Naive thymus-derived CD4-positive, alpha-beta T cell (primary cell): Measurements from ENCODE around the gene ERI3. TPM values are rescaled to one million over a fixed set of nuclear protein-coding genes. Genes with fewer than 3 reads are reported as not detected.

Experiments
- ATAC-seq: fragments of 150-1000 bp; cut with Tn5 transposase; 2 replicates; pipeline ENCODE4 v1.10.0; 2021; ENCODE audit warnings: mild to moderate bottlenecking, moderate library complexity
- CTCF ChIA-PET: fragments of 350-600 bp; sonication (Branson Sonifier 250); formaldehyde crosslinking; loops from one replicate; lab custom pipeline; 2021; ENCODE audit warnings: antibody characterized with exemption; lab: Charles Lee
- POLR2A ChIA-PET: fragments of 350-600 bp; sonication (Branson Sonifier 250); formaldehyde crosslinking; loops from one replicate; lab custom pipeline; 2021; ENCODE audit warnings: antibody characterized with exemption, inconsistent platforms; lab: Charles Lee
- DNase-seq, 9 donors: peaks; one replicate each; pipeline versions ENCODE4 v3.0.0 to v3.0.0-alpha.2; 2020 to 2022; ENCODE audit warnings: mixed read lengths in 1 of 9
- H3K27ac ChIP-seq: one replicate; pipeline ENCODE4 v1.7.0; 2013; ENCODE audit warnings: mild to moderate bottlenecking, low read depth, low read length, moderate library complexity
- H3K27me3 ChIP-seq, 2 donors: one replicate each; pipeline ENCODE4 v1.7.0; 2013; ENCODE audit warnings: low read length in 2 of 2, mild to moderate bottlenecking in 2 of 2, moderate library complexity in 2 of 2; ENCODE audit not compliant: control insufficient read depth in 2 of 2, insufficient read depth in 2 of 2
- H3K36me3 ChIP-seq, 3 experiments: 1 replicate in 2 of 3; 2 replicates in 1 of 3; pipeline ENCODE4 v1.7.0; 2013; ENCODE audit warnings: low read length in 3 of 3, mild to moderate bottlenecking in 3 of 3, moderate library complexity in 1 of 3; ENCODE audit not compliant: insufficient read depth in 3 of 3, control insufficient read depth in 2 of 3
- H3K4me1 ChIP-seq, 2 donors: one replicate each; pipeline ENCODE4 v1.7.0; 2013; ENCODE audit warnings: low read length in 2 of 2, mild to moderate bottlenecking in 2 of 2, moderate library complexity in 1 of 2; ENCODE audit not compliant: control insufficient read depth in 2 of 2, insufficient read depth in 2 of 2
- H3K4me3 ChIP-seq: 2 replicates; pipeline ENCODE4 v1.7.0; 2013; ENCODE audit warnings: mild to moderate bottlenecking, low read length
- H3K9me3 ChIP-seq, 3 experiments: 1 replicate in 2 of 3; 2 replicates in 1 of 3; pipeline ENCODE4 v1.7.0; 2013; ENCODE audit warnings: low read length in 3 of 3; ENCODE audit not compliant: control insufficient read depth in 2 of 3
- H3K27ac Mint-ChIP-seq, 9 donors: one replicate each; pipeline ENCODE4 v1.8.0; 2020 to 2022; ENCODE audit warnings: mixed read lengths in 9 of 9, mild to moderate bottlenecking in 8 of 9, moderate library complexity in 5 of 9, inconsistent platforms in 2 of 9
- H3K27me3 Mint-ChIP-seq, 5 donors: one replicate each; pipeline ENCODE4 v1.8.0; 2021 to 2022; ENCODE audit warnings: mixed read lengths in 5 of 5, mild to moderate bottlenecking in 1 of 5
- H3K36me3 Mint-ChIP-seq, 5 donors: one replicate each; pipeline ENCODE4 v1.8.0; 2020 to 2022; ENCODE audit warnings: mixed read lengths in 5 of 5, mild to moderate bottlenecking in 3 of 5, inconsistent platforms in 1 of 5
- H3K4me1 Mint-ChIP-seq, 7 donors: one replicate each; pipeline ENCODE4 v1.8.0; 2020 to 2022; ENCODE audit warnings: mixed read lengths in 7 of 7, mild to moderate bottlenecking in 3 of 7, inconsistent platforms in 1 of 7
- H3K4me3 Mint-ChIP-seq, 10 donors: one replicate each; pipeline ENCODE4 v1.8.0; 2020 to 2022; ENCODE audit warnings: mild to moderate bottlenecking in 10 of 10, mixed read lengths in 10 of 10, moderate library complexity in 6 of 10, inconsistent platforms in 2 of 10
- H3K9me3 Mint-ChIP-seq, 11 donors: one replicate each; pipeline ENCODE4 v1.8.0; 2020 to 2022; ENCODE audit warnings: mixed read lengths in 11 of 11, mild to moderate bottlenecking in 4 of 11, inconsistent platforms in 1 of 11, moderate library complexity in 1 of 11
- intact Hi-C, 2 donors: fragments of 100-400 bp; cut with micrococcal nuclease; formaldehyde crosslinking; loops; one replicate each; pipeline ENCODE4 v1.15.1; 2023
- polyA plus RNA-seq, 2 donors: library from polyadenylated mRNA; unstranded; fragments of 300-500 nt; fragmentation: Illumina TruSeq; gene quantifications; one replicate each; pipeline ENCODE4 v1.2.3, GENCODE V29; 2021
- total RNA-seq, 6 experiments: library from RNA in 5 of 6; stranded (reverse) in 5 of 6; gene quantifications; 1 replicate in 5 of 6; 2 replicates in 1 of 6; pipeline ENCODE4 v1.2.3 and lab custom pipeline; 2021 to 2026

Gene ERI3
- total RNA-seq (10 to 100 TPM; 28.7 to 37.7 (median 36.2) TPM), polyA plus RNA-seq (10 to 100 TPM; 33.6 to 40.4 TPM), total RNA-seq (lab: John Stamatoyannopoulos, UW) (21.0 reads per million, percentile 51 among the genes with 10 or more reads in this experiment)

DNA sequence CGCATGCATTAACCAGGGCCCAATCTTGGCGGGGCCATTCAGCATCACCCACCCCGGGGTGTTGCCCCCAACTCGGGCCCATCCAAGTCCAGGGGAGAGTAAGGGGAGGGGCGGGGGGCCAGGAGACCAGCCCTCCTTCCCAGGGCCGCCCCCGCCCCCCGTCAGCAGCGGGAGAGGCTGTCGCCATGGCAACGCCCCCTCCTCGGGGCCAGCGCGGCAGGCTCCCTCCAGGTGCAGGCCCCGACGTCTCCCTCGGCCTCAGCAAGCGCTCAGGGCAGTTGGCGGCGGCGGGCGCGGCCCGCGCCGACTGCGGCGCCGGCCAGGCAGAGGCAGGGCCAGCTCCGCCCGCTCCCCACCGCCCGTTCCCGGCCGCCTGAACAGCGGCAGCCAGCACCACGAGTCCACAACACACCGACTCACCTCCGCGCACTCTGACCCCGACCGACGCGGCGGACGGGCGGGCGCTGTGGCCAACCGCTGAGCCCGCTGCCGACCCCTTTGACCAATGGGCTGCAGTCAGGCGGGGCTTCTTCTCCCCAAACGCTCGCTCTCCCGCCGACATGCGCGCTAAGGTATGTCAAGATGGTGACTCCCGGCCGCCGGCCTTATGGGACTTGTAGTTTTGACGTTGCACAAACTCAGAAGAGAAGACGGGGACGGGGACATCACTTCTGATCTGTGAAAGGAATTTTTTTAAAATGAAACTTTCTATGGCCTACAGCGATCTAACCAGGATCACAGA is at the start of gene ERI3:
ERI3 (minus strand) TSS at position 418 of the 742 bp plus-strand sequence; CDS start at position 187, 231 bp downstream.
- Mint-ChIP-seq H3K4me1 (peaks cover 15 to 52% (median 46%) of the 10 kb centered on the region in 7 donors), H3K4me3 (peak within 1 kb of the TSS; percentile 83 to 98 (median 96)), H3K36me3 (peaks cover 0 to 10% (median 0%) of the 10 kb centered on the region in 5 donors), H3K9me3 (no peaks in the 10 kb centered on the region), H3K27ac (peak within 1 kb of the TSS; percentile 87 to 94 (median 90)), H3K27me3 (no peaks in the 10 kb centered on the region)
- ChIA-PET CTCF (no interaction called here), POLR2A (interaction anchor here (1.7 kb wide), 1 partner anchor 10 kb away, joined by 4 read pairs; no protein-coding TSS in a partner anchor)
- Histone ChIP-seq H3K36me3 (no peaks in the 10 kb centered on the region), H3K4me1 (peaks cover 11 to 12% of the 10 kb centered on the region in 2 donors), H3K27ac (peak within 1 kb of the TSS; percentile 82), H3K27me3 (no peaks in the 10 kb centered on the region), H3K4me3 (peak within 1 kb of the TSS; percentile 83), H3K9me3 (no peaks in the 10 kb centered on the region)
- ATAC-seq, result peak; percentile 100
- DNase-seq, result peak; percentile 91 to 97 (median 95)
- intact Hi-C loops, result loop anchor here (1.0 to 10.0 kb wide), 8 partner anchors 50 to 1330 kb away; partner anchors contain the start of genes DMAP1 (in 2 of the 2), ARMH1 (in 1 of the 2), GPBP1L1 (in 1 of the 2) and KIF2C (in 1 of the 2)

- intact Hi-C loops, result no loop called here
- CTCF ChIA-PET, result no interaction called here
Observed at GRCh38 chr1:44401256-44402228, 46.5 kb upstream of the ERI3 start.

GRCh38 chr1:44390277-44390676 is 35.2 kb upstream of the ERI3 start:
- intact Hi-C loops, result no loop called here
- H3K36me3 ChIP-seq, result no peaks in the 10 kb centered on the region
- DNase-seq, result no peak
- ATAC-seq, result no peak
- Mint-ChIP-seq H3K4me1 (no peaks in the 10 kb centered on the region), H3K4me3 (no peak overlapping the region), H3K27ac (no peak overlapping the region), H3K9me3 (peaks cover 0 to under 1% (median 0%) of the 10 kb centered on the region in 11 donors), H3K36me3 (peaks cover 0 to 3% (median 0%) of the 10 kb centered on the region in 5 donors), H3K27me3 (peaks cover 16 to 27% (median 19%) of the 10 kb centered on the region in 5 donors)
- no peaks in the 10 kb centered on the region for H3K4me1 ChIP-seq
- H3K27me3 ChIP-seq, result no peaks in the 10 kb centered on the region
- no peak overlapping the region for H3K27ac ChIP-seq
- H3K9me3 ChIP-seq, result no peaks in the 10 kb centered on the region
- H3K4me3 ChIP-seq, result no peak overlapping the region
- CTCF ChIA-PET, result no interaction called here
- POLR2A ChIA-PET, result no interaction called here

More at GRCh38 chr1:44401256-44402228, 46.5 kb upstream of the ERI3 start:
- H3K4me3 ChIP-seq, result no peak overlapping the region
- peaks cover 0 to 40% of the 10 kb centered on the region in 2 donors for H3K27me3 ChIP-seq
- DNase-seq, result no peak
- Mint-ChIP-seq H3K27me3 (peaks cover 60 to 85% (median 67%) of the 10 kb centered on the region in 5 donors), H3K27ac (no peak overlapping the region), H3K4me1 (peaks cover 0 to 19% (median 11%) of the 10 kb centered on the region in 7 donors), H3K9me3 (peaks cover 0 to 4% (median 0%) of the 10 kb centered on the region in 11 donors), H3K4me3 (no peak overlapping the region), H3K36me3 (peaks cover 0 to 3% (median 0%) of the 10 kb centered on the region in 5 donors)
- no peak overlapping the region for H3K27ac ChIP-seq
- peaks cover 3 to 15% of the 10 kb centered on the region in 2 donors for H3K4me1 ChIP-seq
- POLR2A ChIA-PET, result no interaction called here
- no peak for ATAC-seq
- H3K9me3 ChIP-seq, result no peaks in the 10 kb centered on the region
- no peaks in the 10 kb centered on the region for H3K36me3 ChIP-seq

- POLR2A ChIA-PET, result no interaction called here
- Mint-ChIP-seq H3K27ac (no peak overlapping the region), H3K4me3 (no peak overlapping the region), H3K36me3 (no peaks in the 10 kb centered on the region), H3K4me1 (no peaks in the 10 kb centered on the region), H3K27me3 (peaks cover 11 to 20% (median 16%) of the 10 kb centered on the region in 5 donors), H3K9me3 (no peaks in the 10 kb centered on the region)
- no peak overlapping the region for H3K4me3 ChIP-seq
- H3K27me3 ChIP-seq, result no peaks in the 10 kb centered on the region
- CTCF ChIA-PET, result no interaction called here
- H3K9me3 ChIP-seq, result no peaks in the 10 kb centered on the region
- ATAC-seq (no peak), DNase-seq (no peak)
- intact Hi-C loops, result no loop called here
- no peaks in the 10 kb centered on the region for H3K36me3 ChIP-seq
- no peaks in the 10 kb centered on the region for H3K4me1 ChIP-seq
- no peak overlapping the region for H3K27ac ChIP-seq
Observed at GRCh38 chr1:44389437-44389836, 34.4 kb upstream of the ERI3 start.

DNA sequence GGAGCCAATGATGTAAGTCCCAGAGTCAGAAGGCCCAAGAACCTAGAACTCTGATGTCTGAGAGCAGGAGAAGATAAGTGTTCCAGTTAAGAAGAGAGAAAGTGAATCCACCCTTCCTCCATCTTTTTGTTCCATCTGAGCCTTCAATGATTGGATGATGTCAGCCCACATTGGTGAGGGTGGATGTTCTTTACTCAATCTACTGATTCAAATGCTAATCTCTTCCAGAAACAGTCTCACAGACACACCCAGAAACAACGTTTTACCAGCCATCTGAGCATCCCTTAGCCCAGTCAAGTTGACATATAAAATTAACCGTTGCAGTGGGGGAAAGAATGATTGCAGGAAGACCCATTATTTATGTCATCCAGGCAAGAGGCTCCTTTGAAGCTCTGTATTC is 33.5 kb upstream of the ERI3 start:
- DNase-seq (no peak), ATAC-seq (no peak)
- H3K4me3 Mint-ChIP-seq, result no peak overlapping the region
- Histone ChIP-seq H3K27me3 (no peaks in the 10 kb centered on the region), H3K36me3 (no peaks in the 10 kb centered on the region), H3K4me1 (no peaks in the 10 kb centered on the region), H3K4me3 (no peak overlapping the region), H3K9me3 (no peaks in the 10 kb centered on the region), H3K27ac (no peak overlapping the region)
- intact Hi-C loops, result no loop called here
- CTCF ChIA-PET, result no interaction called here
- no peak overlapping the region for H3K27ac Mint-ChIP-seq
- H3K9me3 Mint-ChIP-seq, result no peaks in the 10 kb centered on the region
- POLR2A ChIA-PET, result no interaction called here
- no peaks in the 10 kb centered on the region for H3K36me3 Mint-ChIP-seq
- peaks cover 5 to 21% (median 10%) of the 10 kb centered on the region in 5 donors for H3K27me3 Mint-ChIP-seq
- no peaks in the 10 kb centered on the region for H3K4me1 Mint-ChIP-seq

DNA sequence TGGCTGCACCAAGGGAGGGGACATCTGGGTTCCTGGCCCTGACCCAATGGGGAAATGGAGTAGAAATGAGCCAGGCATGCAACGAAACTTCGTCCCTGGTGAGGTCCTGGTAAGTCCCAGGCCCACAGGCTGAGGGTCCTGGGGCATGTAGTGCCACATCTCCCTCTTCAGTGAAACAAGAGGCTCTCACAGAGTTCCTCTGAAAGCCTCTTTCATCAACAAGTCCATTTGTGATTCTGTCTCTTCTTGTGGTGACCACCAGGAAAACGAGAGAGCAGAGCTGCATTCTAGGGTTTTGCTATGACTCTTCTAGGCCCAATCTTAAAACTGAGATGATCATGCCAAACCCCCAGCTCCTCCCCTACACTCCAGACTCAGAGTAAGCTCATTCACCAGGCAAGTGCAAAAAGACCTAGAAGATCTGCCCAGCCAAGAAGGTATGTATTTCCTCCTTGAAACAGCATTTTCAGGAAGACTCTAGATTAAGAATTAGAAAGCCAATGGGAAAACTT is 25.7 kb upstream of the ERI3 start:
- Histone ChIP-seq H3K27ac (no peak overlapping the region), H3K4me3 (no peak overlapping the region), H3K36me3 (no peaks in the 10 kb centered on the region), H3K9me3 (no peaks in the 10 kb centered on the region), H3K27me3 (no peaks in the 10 kb centered on the region), H3K4me1 (no peaks in the 10 kb centered on the region)
- H3K9me3 Mint-ChIP-seq, result no peaks in the 10 kb centered on the region
- intact Hi-C loops, result no loop called here
- ChIA-PET POLR2A (no interaction called here), CTCF (no interaction called here)
- no peaks in the 10 kb centered on the region for H3K36me3 Mint-ChIP-seq
- DNase-seq, result no peak
- H3K4me1 Mint-ChIP-seq, result no peaks in the 10 kb centered on the region
- H3K27ac Mint-ChIP-seq, result no peak overlapping the region
- ATAC-seq, result no peak
- H3K27me3 Mint-ChIP-seq, result peaks cover 0 to 19% (median 0%) of the 10 kb centered on the region in 5 donors
- no peak overlapping the region for H3K4me3 Mint-ChIP-seq
